HEK293T (cell line): ENCODE data around the gene ITGB2.

Experiments
- ELF4 ChIP-seq: fragments of 450-650 bp; IDR thresholded peaks from 2 replicates; pipeline ENCODE4 v1.6.1; 2017; ENCODE audit warnings: antibody characterized with exemption
- FOXK2 ChIP-seq: fragments of 450-650 bp; IDR thresholded peaks from 2 replicates; pipeline ENCODE4 v1.6.1; 2016; ENCODE audit warnings: mild to moderate bottlenecking
- HDGF ChIP-seq: fragments of 450-650 bp; IDR thresholded peaks from 2 replicates; pipeline ENCODE4 v1.6.1; 2017; ENCODE audit warnings: antibody characterized with exemption, borderline replicate concordance
- ZNF384 ChIP-seq: fragments of 450-650 bp; IDR thresholded peaks from 2 replicates; pipeline ENCODE4 v1.6.1; 2016

DNA sequence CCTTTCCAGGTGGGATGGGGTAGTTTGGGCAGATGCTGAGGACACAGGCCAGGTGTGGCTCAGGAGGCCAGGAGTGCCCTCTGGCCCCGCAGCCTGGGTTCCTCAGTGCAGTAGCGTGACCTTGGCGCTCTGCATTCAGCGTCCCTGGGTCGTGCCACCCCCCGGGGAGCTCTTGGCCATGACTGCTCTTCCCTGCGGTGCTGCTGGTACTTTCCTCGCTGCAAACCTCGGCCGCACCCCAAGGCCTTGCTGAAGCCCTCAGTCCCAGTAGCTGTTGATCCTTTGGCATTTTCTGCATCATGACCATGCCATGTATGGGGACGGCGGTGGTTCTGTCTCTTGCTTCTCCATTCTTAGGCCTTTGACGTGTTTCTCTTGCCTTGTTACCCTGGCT is 32.9 kb upstream of the ITGB2 start:
- no peak for TF ChIP-seq FOXK2
- TF ChIP-seq ELF4 = no peak
- TF ChIP-seq ZNF384 = no peak
- no peak for TF ChIP-seq HDGF
